KOPT-K1 (cell line): ENCODE results near the gene GRAP2.

Source experiments
- H3K27ac ChIP-seq: fragments of 200-600 bp; sonication (generic); 2 replicates; pipeline ENCODE4 v1.5.1; 2016; ENCODE audit warnings: antibody characterized with exemption, mild to moderate bottlenecking, low read depth, low read length; ENCODE audit not compliant: poor library complexity, severe bottlenecking
- H3K36me3 ChIP-seq: fragments of 200-600 bp; sonication (generic); 2 replicates; pipeline ENCODE4 v1.5.1; 2017; ENCODE audit warnings: antibody characterized with exemption, mild to moderate bottlenecking, low read length, moderate library complexity; ENCODE audit not compliant: insufficient read depth
- H3K9me3 ChIP-seq: fragments of 200-600 bp; sonication (generic); 2 replicates; pipeline ENCODE4 v1.5.1; 2017; ENCODE audit warnings: antibody characterized with exemption, low read length, mild to moderate bottlenecking; ENCODE audit not compliant: insufficient read depth, poor library complexity, severe bottlenecking

The GRAP2 gene

GRCh38 chr22:40006641-40007040 is 105.8 kb downstream of the GRAP2 start:
- Histone ChIP-seq H3K27ac (no peak overlapping the region), H3K36me3 (no peaks in the 10 kb centered on the region), H3K9me3 (no peaks in the 10 kb centered on the region)

GRCh38 chr22:40007853-40008710 is 107.2 kb downstream of the GRAP2 start:
- H3K27ac ChIP-seq: peak overlapping the region; percentile 63
- no peaks in the 10 kb centered on the region for H3K36me3 ChIP-seq
- no peaks in the 10 kb centered on the region for H3K9me3 ChIP-seq

- Histone ChIP-seq H3K36me3 (no peaks in the 10 kb centered on the region), H3K27ac (peak overlapping the region; percentile 63), H3K9me3 (no peaks in the 10 kb centered on the region)
Measured at GRCh38 chr22:40008726-40009291, 107.9 kb downstream of the GRAP2 start.

- Histone ChIP-seq H3K27ac (peak overlapping the region; percentile 63), H3K9me3 (no peaks in the 10 kb centered on the region), H3K36me3 (no peaks in the 10 kb centered on the region)
Measured at GRCh38 chr22:40009292-40009774, 108.4 kb downstream of the GRAP2 start.

- Histone ChIP-seq H3K36me3 (no peaks in the 10 kb centered on the region), H3K9me3 (no peaks in the 10 kb centered on the region), H3K27ac (peak overlapping the region; percentile 63)
Measured at GRCh38 chr22:40009951-40010671, 109.2 kb downstream of the GRAP2 start.

- peak overlapping the region; percentile 63 for H3K27ac ChIP-seq
- no peaks in the 10 kb centered on the region for H3K9me3 ChIP-seq
- no peaks in the 10 kb centered on the region for H3K36me3 ChIP-seq
Measured at GRCh38 chr22:40010746-40011145, 109.9 kb downstream of the GRAP2 start.

GRCh38 chr22:40014667-40015248 is 113.9 kb downstream of the GRAP2 start:
- H3K9me3 ChIP-seq: no peaks in the 10 kb centered on the region
- no peak overlapping the region for H3K27ac ChIP-seq
- no peaks in the 10 kb centered on the region for H3K36me3 ChIP-seq

- Histone ChIP-seq H3K27ac (no peak overlapping the region), H3K36me3 (no peaks in the 10 kb centered on the region), H3K9me3 (no peaks in the 10 kb centered on the region)
Measured at GRCh38 chr22:40015358-40015976, 114.6 kb downstream of the GRAP2 start.

GRCh38 chr22:40018051-40018450 is 117.2 kb downstream of the GRAP2 start:
- 0 out of 2 replicates have a peak, but pooled peaks cover 5% of the 10 kb centered on the region for H3K36me3 ChIP-seq
- H3K9me3 ChIP-seq: no peaks in the 10 kb centered on the region

GRCh38 chr22:40019100-40019499 is 118.2 kb downstream of the GRAP2 start:
- Histone ChIP-seq H3K36me3 (0 out of 2 replicates have a peak, but pooled peaks cover 5% of the 10 kb centered on the region), H3K27ac (no peak overlapping the region), H3K9me3 (no peaks in the 10 kb centered on the region)

More at GRCh38 chr22:40018051-40018450, 117.2 kb downstream of the GRAP2 start:
- peak overlapping the region; percentile 61 for H3K27ac ChIP-seq

GRCh38 chr22:40020956-40021355 is 120.1 kb downstream of the GRAP2 start:
- no peak overlapping the region for H3K27ac ChIP-seq
- H3K9me3 ChIP-seq: no peaks in the 10 kb centered on the region
- 0 out of 2 replicates have a peak, but pooled peaks cover 5% of the 10 kb centered on the region for H3K36me3 ChIP-seq

GRCh38 chr22:40021401-40022000 is 120.6 kb downstream of the GRAP2 start:
- H3K36me3 ChIP-seq: 0 out of 2 replicates have a peak, but pooled peaks cover 5% of the 10 kb centered on the region
- H3K9me3 ChIP-seq: no peaks in the 10 kb centered on the region

GRCh38 chr22:40022536-40023240 is 121.8 kb downstream of the GRAP2 start:
- Histone ChIP-seq H3K36me3 (0 out of 2 replicates have a peak, but pooled peaks cover 5% of the 10 kb centered on the region), H3K9me3 (no peaks in the 10 kb centered on the region), H3K27ac (peak overlapping the region; percentile 35)

More at GRCh38 chr22:40021401-40022000, 120.6 kb downstream of the GRAP2 start:
- no peak overlapping the region for H3K27ac ChIP-seq
